B cell (primary cell): ENCODE data around the gene DDRGK1. TPM values are rescaled to one million over a fixed set of nuclear protein-coding genes. Genes with fewer than 3 reads are reported as not detected.

Experiments used
- ATAC-seq: fragments of 200-7000 bp; cut with Tn5 transposase; one replicate; pipeline ENCODE4 v1.10.0; 2021; ENCODE audit warnings: low read depth, mild to moderate bottlenecking, moderate number of reproducible peaks, moderate library complexity
- CTCF ChIA-PET: fragments of 350-600 bp; sonication (Branson Sonifier 250); formaldehyde crosslinking; loops from one replicate; lab custom pipeline; 2021; ENCODE audit warnings: antibody characterized with exemption, inconsistent platforms; lab: Charles Lee
- POLR2A ChIA-PET: fragments of 350-600 bp; sonication (Branson Sonifier 250); formaldehyde crosslinking; loops from one replicate; lab custom pipeline; 2021; ENCODE audit warnings: antibody characterized with exemption; lab: Charles Lee
- DNase-seq: peaks from one replicate; pipeline ENCODE4 v3.0.0; 2013
- H2AFZ ChIP-seq: 2 replicates; pipeline ENCODE4 v1.6.1; 2012; ENCODE audit warnings: mild to moderate bottlenecking, low read depth, low read length; ENCODE audit not compliant: insufficient read depth, poor library complexity, severe bottlenecking
- H3K27ac ChIP-seq, 2 donors: 1 replicate in 1 of 2; 2 replicates in 1 of 2; pipeline ENCODE4 v1.5.1; 2012 to 2013; ENCODE audit warnings: low read length in 2 of 2, mild to moderate bottlenecking in 2 of 2, moderate library complexity in 1 of 2
- H3K27me3 ChIP-seq, 4 experiments: fragments of 200-600 bp in 1 of 4; sonication (generic) in 1 of 4; replicated peaks in 1 of 4; 1 replicate in 2 of 4; 2 replicates in 2 of 4; pipeline versions ENCODE4 v1.6.1 to v1.7.0; 2013 to 2016; ENCODE audit warnings: low read length in 3 of 4, mild to moderate bottlenecking in 2 of 4, mixed read lengths in 1 of 4, moderate library complexity in 1 of 4; ENCODE audit not compliant: insufficient read depth in 4 of 4, control insufficient read depth in 3 of 4; ENCODE audit errors: control extremely low read depth in 1 of 4
- H3K36me3 ChIP-seq, 2 experiments: replicated peaks in 1 of 2; 1 replicate in 1 of 2; 2 replicates in 1 of 2; pipeline versions ENCODE4 v1.6.1 to v1.7.1; 2013; ENCODE audit warnings: low read length in 1 of 2; ENCODE audit not compliant: insufficient read depth in 2 of 2, control insufficient read depth in 1 of 2; ENCODE audit errors: control extremely low read depth in 1 of 2, extremely low read depth in 1 of 2
- H3K4me1 ChIP-seq, 2 donors: fragments of 200-600 bp in 1 of 2; sonication (generic) in 1 of 2; 1 replicate in 1 of 2; 2 replicates in 1 of 2; pipeline versions ENCODE4 v1.5.1 to v1.6.1; 2013 to 2017; ENCODE audit warnings: low read length in 2 of 2; ENCODE audit not compliant: control insufficient read depth in 2 of 2, insufficient read depth in 2 of 2
- H3K4me2 ChIP-seq: replicated peaks from 2 replicates; pipeline ENCODE3; 2012; ENCODE audit warnings: mild to moderate bottlenecking, low read depth, low read length; ENCODE audit not compliant: poor library complexity, severe bottlenecking
- H3K4me3 ChIP-seq, 5 experiments: fragments of 200-600 bp in 1 of 5; sonication (generic) in 1 of 5; 1 replicate in 3 of 5; 2 replicates in 2 of 5; pipeline versions ENCODE4 v1.5.1 to v1.7.0; 2011 to 2016; ENCODE audit warnings: low read length in 4 of 5, mild to moderate bottlenecking in 4 of 5, low read depth in 2 of 5, control low read depth in 1 of 5, moderate library complexity in 1 of 5; ENCODE audit not compliant: insufficient read depth in 1 of 5; ENCODE audit errors: control extremely low read depth in 1 of 5, extremely low read depth in 1 of 5
- H3K79me2 ChIP-seq: fragments of 200-600 bp; sonication (generic); one replicate; pipeline ENCODE4 v1.6.0; 2016; ENCODE audit warnings: low read length; ENCODE audit not compliant: control insufficient read depth, insufficient read depth
- H3K9ac ChIP-seq: fragments of 200-600 bp; sonication (generic); 2 replicates; pipeline ENCODE4 v1.6.1; 2017; ENCODE audit warnings: mild to moderate bottlenecking, low read length, moderate library complexity
- H3K9me3 ChIP-seq, 3 donors: one replicate each; pipeline versions ENCODE4 v1.6.1 to v1.7.1; 2013; ENCODE audit warnings: low read length in 2 of 3; ENCODE audit not compliant: control insufficient read depth in 2 of 3, insufficient read depth in 1 of 3; ENCODE audit errors: control extremely low read depth in 1 of 3
- H4K20me1 ChIP-seq: 2 replicates; pipeline ENCODE4 v1.6.0; 2012; ENCODE audit warnings: mild to moderate bottlenecking, low read length; ENCODE audit not compliant: insufficient read depth, control insufficient read depth, poor library complexity, severe bottlenecking
- H3K27ac Mint-ChIP-seq: one replicate; pipeline ENCODE4 v1.8.0; 2021; ENCODE audit warnings: mixed read lengths
- H3K27me3 Mint-ChIP-seq: one replicate; pipeline ENCODE4 v1.8.0; 2021; ENCODE audit warnings: mixed read lengths
- H3K4me1 Mint-ChIP-seq: one replicate; pipeline ENCODE4 v1.8.0; 2021; ENCODE audit warnings: mixed read lengths
- H3K4me3 Mint-ChIP-seq: one replicate; pipeline ENCODE4 v1.8.0; 2021; ENCODE audit warnings: mixed read lengths
- H3K9me3 Mint-ChIP-seq: one replicate; pipeline ENCODE4 v1.8.0; 2022; ENCODE audit warnings: mixed read lengths; ENCODE audit not compliant: insufficient read depth
- CTCF ChIP-seq: fragments of 200-600 bp; IDR thresholded peaks from one replicate; pipeline ENCODE4 v1.8.0; 2022; ENCODE audit warnings: antibody characterized with exemption, mild to moderate bottlenecking
- EZH2 ChIP-seq: IDR thresholded peaks from 2 replicates; pipeline ENCODE4 v1.6.1; 2012; ENCODE audit warnings: borderline replicate concordance, low read depth, mild to moderate bottlenecking, moderate library complexity, low read length; ENCODE audit not compliant: insufficient read depth, poor library complexity, severe bottlenecking
- WGBS: methylation state at CpG from one replicate; pipeline ENCODE4 v1.1.5; 2013; ENCODE audit warnings: missing lambda C conversion rate; ENCODE audit not compliant: insufficient coverage; 5-methylcytosine and 5-hydroxymethylcytosine counted together
- intact Hi-C: fragments of 100-400 bp; cut with micrococcal nuclease; formaldehyde crosslinking; loops from one replicate; pipeline ENCODE4 v1.10.0; 2022
- polyA plus RNA-seq: library from polyadenylated mRNA; depleted of rRNA; stranded (reverse); fragments of >200 nt; gene quantifications from 2 replicates; pipeline ENCODE4 v1.2.3, GENCODE V29; 2012
- total RNA-seq, 2 donors: library from RNA; stranded (reverse); fragments of 120-200 nt in 1 of 2; gene quantifications; 1 replicate in 1 of 2; 2 replicates in 1 of 2; pipeline versions ENCODE4 v1.2.3 to v1.2.4, GENCODE V29; 2013 to 2022

DDRGK1 gene
- total and polyA plus RNA-seq, 2 donors (not counting 1 experiment from before 2014, with no cell fraction given), result 35.6 to 51.9 TPM

- H3K4me3 Mint-ChIP-seq, result no peak overlapping the region
- WGBS, result 86% methylated on average over 8 of the region's 11 CpGs
- no peak overlapping the region for H3K27ac ChIP-seq
- no peak overlapping the region for H3K9ac ChIP-seq
- H3K4me2 ChIP-seq, result no peak overlapping the region
- H3K27me3 ChIP-seq, result peaks cover 0 to 41% (median 12%) of the 10 kb centered on the region in 4 experiments
- H3K27ac Mint-ChIP-seq, result no peak overlapping the region
- H4K20me1 ChIP-seq, result no peaks in the 10 kb centered on the region
- H3K9me3 Mint-ChIP-seq, result no peaks in the 10 kb centered on the region
- no peaks in the 10 kb centered on the region for H3K36me3 ChIP-seq
- H3K9me3 ChIP-seq, result peaks cover 0 to 12% (median 0%) of the 10 kb centered on the region in 3 donors
- H2AFZ ChIP-seq, result no peak overlapping the region
- intact Hi-C loops, result no loop called here
- no peak overlapping the region for H3K4me3 ChIP-seq
- no peaks in the 10 kb centered on the region for H3K79me2 ChIP-seq
- DNase-seq (no peak), ATAC-seq (no peak)
- POLR2A ChIA-PET, result no interaction called here
- TF ChIP-seq EZH2 (no peak), CTCF (no peak)
- H3K4me1 ChIP-seq, result peaks cover 15 to 20% of the 10 kb centered on the region in 2 donors
- peaks cover 37% of the 10 kb centered on the region for H3K27me3 Mint-ChIP-seq
- CTCF ChIA-PET, result interaction anchor here (0.7 kb wide), 1 partner anchor 9 kb away, joined by 3 read pairs; no protein-coding TSS in a partner anchor
- H3K4me1 Mint-ChIP-seq, result peaks cover 13% of the 10 kb centered on the region
Observed at GRCh38 chr20:3243718-3244358, 39.4 kb upstream of the DDRGK1 start.

DNA sequence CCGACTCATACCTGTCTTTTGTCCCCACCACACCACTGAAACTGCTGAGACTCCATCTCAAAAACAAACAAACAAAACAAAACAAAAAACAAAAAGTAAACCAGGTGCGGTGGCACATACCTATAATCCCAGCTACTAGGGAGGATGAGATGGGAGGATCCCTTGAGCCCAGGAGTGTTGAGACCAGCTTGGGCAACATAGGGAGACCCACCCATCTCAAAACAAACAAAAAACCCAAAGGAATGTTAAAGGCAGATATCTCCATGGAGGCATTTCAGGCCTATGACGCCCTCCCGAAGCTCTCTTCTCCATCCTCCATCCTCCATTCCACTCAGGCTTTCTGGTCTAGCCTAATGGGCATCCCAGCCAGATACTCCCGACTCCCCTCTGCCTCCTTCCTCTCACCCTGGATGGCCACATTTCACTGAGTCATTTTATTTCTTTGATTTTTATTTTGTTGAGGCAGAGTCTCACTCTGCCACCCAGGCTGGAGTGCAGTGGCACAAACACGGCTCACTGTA is 37.8 kb upstream of the DDRGK1 start:
- no peaks in the 10 kb centered on the region for H3K79me2 ChIP-seq
- ChIA-PET CTCF (interaction anchor here (0.7 kb wide), 1 partner anchor 159 kb away, joined by 3 read pairs; no protein-coding TSS in a partner anchor), POLR2A (interaction anchor here (0.7 kb wide), 1 partner anchor 564 kb away, joined by 3 read pairs; no protein-coding TSS in a partner anchor)
- H2AFZ ChIP-seq, result no peak overlapping the region
- Mint-ChIP-seq H3K9me3 (no peaks in the 10 kb centered on the region), H3K27me3 (peaks cover 36% of the 10 kb centered on the region), H3K4me1 (peaks cover 14% of the 10 kb centered on the region), H3K27ac (no peak overlapping the region), H3K4me3 (peak overlapping the region; percentile 4)
- peaks cover 0 to 43% (median 15%) of the 10 kb centered on the region in 4 experiments for H3K27me3 ChIP-seq
- intact Hi-C loops, result no loop called here
- ATAC-seq (no peak), DNase-seq (no peak)
- no peak overlapping the region for H3K9ac ChIP-seq
- no peak for TF ChIP-seq CTCF
- H3K4me2 ChIP-seq, result no peak overlapping the region
- H3K4me3 ChIP-seq, result no peak overlapping the region
- H4K20me1 ChIP-seq, result no peaks in the 10 kb centered on the region
- peaks cover 0 to 17% (median 0%) of the 10 kb centered on the region in 3 donors for H3K9me3 ChIP-seq
- WGBS, result 49% methylated on average over 3 of the region's 6 CpGs
- no peaks in the 10 kb centered on the region for H3K36me3 ChIP-seq
- H3K4me1 ChIP-seq, result peaks cover 17 to 22% of the 10 kb centered on the region in 2 donors
- no peak overlapping the region for H3K27ac ChIP-seq
